AG10803 (cell line): Measurements from ENCODE around the gene KPNB1.
A peak's percentile ranks its signal among the peaks of the same experiment; 100 is the strongest.

ENCODE experiments used
- DNase-seq: peaks from one replicate; pipeline ENCODE4 v3.0.0; 2010; ENCODE audit warnings: low read depth
- H3K4me3 ChIP-seq: 2 replicates; pipeline ENCODE4 v1.5.1; 2011; ENCODE audit warnings: mild to moderate bottlenecking, low read length, control low read depth
- TF ChIP-seq, protein P1 (sequence below): conservative IDR thresholded peaks from 2 replicates; pipeline ENCODE4 v1.5.1; 2011; ENCODE audit warnings: mild to moderate bottlenecking, low read length, control low read depth, inconsistent platforms

Gene KPNB1

DNA sequence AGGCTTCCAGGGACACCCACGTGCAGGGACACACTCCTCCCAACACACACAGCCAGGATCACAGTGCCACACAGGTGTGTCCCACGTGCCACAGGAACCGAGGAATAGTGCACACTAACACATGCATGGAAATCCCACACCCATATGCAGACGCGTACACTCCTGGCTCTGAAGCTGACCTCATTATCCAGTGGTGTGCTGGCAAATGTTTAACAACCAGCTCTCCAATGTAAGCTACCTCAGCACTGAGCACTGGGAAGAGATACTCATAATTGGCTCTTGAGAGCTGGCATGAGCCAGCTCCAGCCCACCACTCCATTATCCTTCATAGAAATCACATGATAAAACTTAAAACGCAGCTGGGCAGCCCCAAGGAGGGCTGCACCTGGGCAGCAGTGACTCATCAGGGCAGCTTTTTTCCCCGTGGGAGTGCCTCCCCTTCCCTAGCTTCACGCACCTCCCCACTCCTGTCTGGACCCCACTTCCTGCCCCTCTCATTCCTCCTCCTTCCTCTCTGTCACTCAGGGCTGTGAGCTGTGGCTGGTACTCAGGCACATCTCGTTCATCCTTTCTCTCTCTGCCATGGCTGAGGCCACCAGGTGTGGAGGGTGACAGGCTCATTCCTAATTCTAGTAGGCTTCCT lies 68.4 kb downstream of the KPNB1 start:
- peak; percentile 9 for DNase-seq
- TF ChIP-seq, protein P1, sequence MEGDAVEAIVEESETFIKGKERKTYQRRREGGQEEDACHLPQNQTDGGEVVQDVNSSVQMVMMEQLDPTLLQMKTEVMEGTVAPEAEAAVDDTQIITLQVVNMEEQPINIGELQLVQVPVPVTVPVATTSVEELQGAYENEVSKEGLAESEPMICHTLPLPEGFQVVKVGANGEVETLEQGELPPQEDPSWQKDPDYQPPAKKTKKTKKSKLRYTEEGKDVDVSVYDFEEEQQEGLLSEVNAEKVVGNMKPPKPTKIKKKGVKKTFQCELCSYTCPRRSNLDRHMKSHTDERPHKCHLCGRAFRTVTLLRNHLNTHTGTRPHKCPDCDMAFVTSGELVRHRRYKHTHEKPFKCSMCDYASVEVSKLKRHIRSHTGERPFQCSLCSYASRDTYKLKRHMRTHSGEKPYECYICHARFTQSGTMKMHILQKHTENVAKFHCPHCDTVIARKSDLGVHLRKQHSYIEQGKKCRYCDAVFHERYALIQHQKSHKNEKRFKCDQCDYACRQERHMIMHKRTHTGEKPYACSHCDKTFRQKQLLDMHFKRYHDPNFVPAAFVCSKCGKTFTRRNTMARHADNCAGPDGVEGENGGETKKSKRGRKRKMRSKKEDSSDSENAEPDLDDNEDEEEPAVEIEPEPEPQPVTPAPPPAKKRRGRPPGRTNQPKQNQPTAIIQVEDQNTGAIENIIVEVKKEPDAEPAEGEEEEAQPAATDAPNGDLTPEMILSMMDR: no peak
- no peak overlapping the region for H3K4me3 ChIP-seq

DNA sequence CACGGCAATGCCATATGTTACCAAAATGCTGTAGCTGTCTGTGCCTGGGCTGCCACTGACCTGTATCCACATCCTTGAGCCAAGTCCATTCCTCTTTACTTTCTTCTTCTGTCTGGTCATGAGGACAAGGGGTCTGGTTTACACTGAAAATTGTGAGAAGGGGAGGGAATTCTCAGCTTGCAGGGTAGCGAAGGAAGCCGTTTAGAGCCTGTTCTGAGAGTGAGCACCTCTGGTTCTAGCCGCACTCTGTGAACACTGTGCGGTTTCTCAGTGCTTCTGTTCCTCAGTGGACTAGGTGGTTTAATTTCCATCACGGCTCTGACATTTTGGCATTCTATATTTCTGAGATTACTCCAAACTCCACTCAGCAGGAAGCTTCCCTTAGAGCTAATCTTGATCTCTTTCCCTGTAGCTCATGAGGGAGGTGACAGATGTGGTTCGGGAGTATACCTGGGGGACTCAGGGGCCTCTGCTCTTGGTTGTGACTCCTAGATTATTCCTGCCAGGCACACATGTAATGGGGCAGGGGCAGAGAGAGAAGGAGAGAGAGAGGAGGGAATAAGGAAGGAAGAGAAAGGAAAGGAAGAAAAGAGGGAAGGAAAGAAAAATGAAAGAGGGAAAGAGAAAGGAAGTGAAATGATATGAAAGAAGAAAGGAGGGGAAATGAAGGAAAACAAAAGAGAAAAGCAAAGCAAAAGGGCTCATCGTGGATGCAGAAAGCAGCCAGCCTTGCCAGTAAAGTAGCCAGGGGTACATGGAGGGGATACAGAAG lies 69.1 kb downstream of the KPNB1 start:
- DNase-seq: no peak
- TF ChIP-seq, protein P1: no peak
- no peak overlapping the region for H3K4me3 ChIP-seq

DNA sequence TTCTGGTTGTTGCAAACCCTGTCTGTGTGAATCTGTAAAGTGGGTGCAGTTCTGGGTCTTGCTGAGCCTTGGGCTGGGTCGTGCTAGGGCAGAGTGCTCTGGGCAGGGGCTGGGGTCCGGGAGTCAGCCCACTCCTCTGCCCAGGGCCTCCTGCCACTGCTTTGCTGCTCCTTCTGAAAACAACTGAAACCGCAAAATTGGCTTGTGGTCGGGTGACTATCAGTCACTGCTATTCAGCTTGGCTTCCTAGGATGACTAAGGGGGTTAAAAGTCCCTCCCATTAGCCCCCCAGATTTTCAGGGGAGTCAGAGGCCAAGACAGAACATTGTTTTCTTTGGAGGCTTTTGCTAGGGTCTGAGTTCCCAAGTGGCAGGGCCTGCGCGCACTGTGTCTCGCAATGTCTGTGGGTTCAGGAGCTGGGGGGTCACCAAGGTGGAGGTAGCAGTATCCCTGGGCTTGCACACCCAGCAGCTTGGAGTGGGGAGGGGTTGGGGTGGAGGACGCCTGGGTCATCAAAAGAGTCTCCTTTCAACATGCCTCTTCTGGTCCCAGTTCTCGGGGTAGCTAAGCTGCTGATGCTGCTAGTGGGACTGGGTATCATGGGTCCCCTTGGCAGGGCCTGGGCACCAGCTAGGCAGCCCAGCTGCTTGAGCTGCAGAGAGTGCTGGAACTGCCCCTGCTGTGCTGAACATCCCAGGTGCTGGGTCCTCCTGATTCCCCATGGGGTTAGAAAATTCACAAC lies 69.9 kb downstream of the KPNB1 start:
- peak; percentile 65 for DNase-seq
- no peak overlapping the region for H3K4me3 ChIP-seq
- TF ChIP-seq, protein P1: no peak

DNA sequence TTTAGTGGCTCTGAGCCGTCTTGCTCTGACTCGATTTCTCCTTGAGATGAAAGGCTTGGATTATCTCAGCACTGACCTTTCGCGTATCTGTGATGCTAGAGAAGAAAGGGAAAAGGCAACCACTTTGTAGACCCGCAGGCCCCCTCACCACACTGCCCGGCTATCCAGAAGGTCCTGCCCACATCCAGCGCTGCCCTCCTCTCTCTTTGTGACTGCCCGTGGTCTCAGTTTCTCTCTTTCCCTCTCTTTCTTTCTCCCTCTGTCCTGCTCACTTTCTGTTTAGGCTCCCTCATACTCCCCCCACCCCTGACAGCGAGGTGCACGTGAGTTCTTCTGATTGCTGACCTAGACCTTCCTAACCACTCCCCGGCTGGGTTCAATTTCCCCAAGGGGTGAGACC lies 70.5 kb downstream of the KPNB1 start:
- TF ChIP-seq, protein P1: no peak
- DNase-seq: no peak
- H3K4me3 ChIP-seq: no peak overlapping the region

DNA sequence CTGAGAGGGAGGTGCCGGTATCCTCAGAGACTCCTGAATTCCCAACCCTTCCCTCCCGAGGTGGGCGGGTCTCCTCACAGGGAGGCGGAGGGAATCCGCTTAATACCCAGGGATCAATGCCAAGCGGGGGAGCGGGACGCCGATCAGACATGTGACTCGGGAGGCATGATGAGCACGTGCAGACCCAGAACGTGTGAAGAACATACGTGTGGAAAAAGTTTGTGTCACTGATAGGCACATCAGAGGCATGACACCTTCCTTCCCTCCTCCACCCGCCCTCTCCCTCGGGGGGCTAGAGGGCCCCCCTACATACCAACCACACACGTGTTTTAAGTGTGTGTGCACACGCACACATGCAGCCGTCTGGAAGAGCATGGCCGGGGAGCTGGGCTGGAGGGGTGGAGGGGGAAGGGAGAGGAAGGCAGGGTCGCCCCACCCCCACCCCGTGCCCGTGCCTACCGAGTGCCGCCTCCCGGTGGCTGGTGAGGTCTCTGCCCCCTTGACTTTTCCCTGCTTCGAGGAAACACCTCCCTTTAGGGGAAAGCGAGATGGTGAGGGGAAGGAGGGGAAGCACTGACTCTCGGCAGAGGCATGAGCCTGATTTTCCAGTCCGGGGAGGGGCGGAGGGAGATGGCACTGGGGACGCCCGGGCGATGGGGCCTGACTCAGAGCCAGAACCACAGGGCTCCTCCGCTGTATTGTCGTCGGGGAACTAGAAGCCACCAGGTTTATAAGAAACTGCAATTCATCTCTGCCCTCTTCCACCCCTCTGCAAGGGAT lies 71.2 kb downstream of the KPNB1 start:
- H3K4me3 ChIP-seq: no peak overlapping the region
- TF ChIP-seq, protein P1: no peak
- peak; percentile 6 for DNase-seq

DNA sequence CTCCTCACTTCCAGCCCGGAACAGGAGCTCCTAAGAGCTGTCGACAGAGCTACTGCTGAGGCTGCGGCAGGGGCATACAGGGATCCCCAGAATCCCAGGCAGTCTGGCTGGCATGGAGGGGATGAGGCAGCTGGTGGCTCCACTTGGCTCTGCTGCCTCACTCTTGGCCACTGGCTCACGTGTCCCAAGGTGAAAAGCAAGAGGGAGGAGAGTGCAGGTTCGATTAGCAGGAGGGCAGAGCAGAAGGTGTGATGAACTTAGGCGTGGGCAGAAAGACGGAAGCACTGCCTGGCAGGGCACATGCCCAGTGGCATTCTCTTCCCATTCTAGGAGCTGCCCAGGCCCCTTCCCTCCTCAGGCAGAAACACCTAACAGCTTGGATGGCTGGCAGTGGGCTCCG lies 72.0 kb downstream of the KPNB1 start:
- DNase-seq: no peak
- TF ChIP-seq, protein P1: no peak
- no peak overlapping the region for H3K4me3 ChIP-seq
